Activated B cell treated with CpG ODN at 0.5 μM for 24 hours (primary cell): ENCODE data around the gene HS6ST3. TPM values are rescaled to one million over a fixed set of nuclear protein-coding genes. Genes with fewer than 3 reads are reported as not detected.

ENCODE experiments used
- ATAC-seq: fragments of 200-7000 bp; cut with Tn5 transposase; one replicate; pipeline ENCODE4 v1.10.0; 2021; ENCODE audit warnings: low read depth, mild to moderate bottlenecking, moderate library complexity
- CTCF ChIA-PET: fragments of 350-600 bp; sonication (Branson Sonifier 250); formaldehyde crosslinking; loops from one replicate; lab custom pipeline; 2021; ENCODE audit warnings: antibody characterized with exemption; lab: Charles Lee
- POLR2A ChIA-PET: fragments of 350-600 bp; sonication (Branson Sonifier 250); formaldehyde crosslinking; loops from one replicate; lab custom pipeline; 2021; ENCODE audit warnings: antibody characterized with exemption; lab: Charles Lee
- DNase-seq: peaks from one replicate; pipeline ENCODE4 v3.0.0; 2022
- H3K27ac Mint-ChIP-seq: one replicate; pipeline ENCODE4 v1.8.0; 2020; ENCODE audit warnings: mixed read lengths
- H3K27me3 Mint-ChIP-seq: one replicate; pipeline ENCODE4 v1.8.0; 2021; ENCODE audit warnings: mixed read lengths
- H3K36me3 Mint-ChIP-seq: one replicate; pipeline ENCODE4 v1.8.0; 2021; ENCODE audit warnings: low read depth, mixed read lengths
- H3K4me1 Mint-ChIP-seq: one replicate; pipeline ENCODE4 v1.8.0; 2021; ENCODE audit warnings: mixed read lengths
- H3K4me3 Mint-ChIP-seq: one replicate; pipeline ENCODE4 v1.8.0; 2020; ENCODE audit warnings: mild to moderate bottlenecking, mixed read lengths
- H3K9me3 Mint-ChIP-seq: one replicate; pipeline ENCODE4 v1.8.0; 2020; ENCODE audit warnings: mixed read lengths
- CTCF ChIP-seq: fragments of 200-600 bp; IDR thresholded peaks from one replicate; pipeline ENCODE4 v1.8.0; 2022; ENCODE audit warnings: antibody characterized with exemption, mild to moderate bottlenecking
- intact Hi-C: fragments of 100-400 bp; cut with micrococcal nuclease; formaldehyde crosslinking; loops from one replicate; pipeline ENCODE4 v1.15.1; 2024
- total RNA-seq: library from RNA; stranded (reverse); gene quantifications from 2 replicates; pipeline ENCODE4 v1.2.3, GENCODE V29; 2022

The HS6ST3 gene
- total RNA-seq, 1 donor from 2014 or later = not detected

- POLR2A ChIA-PET = no interaction called here
- H3K27me3 Mint-ChIP-seq = no peaks in the 10 kb centered on the region
- DNase-seq (no peak), ATAC-seq (no peak)
- no peak overlapping the region for H3K27ac Mint-ChIP-seq
- H3K4me1 Mint-ChIP-seq = no peaks in the 10 kb centered on the region
- TF ChIP-seq CTCF = no peak
- no peak overlapping the region for H3K4me3 Mint-ChIP-seq
- CTCF ChIA-PET = no interaction called here
- intact Hi-C loops = no loop called here
- peaks cover 3% of the 10 kb centered on the region for H3K9me3 Mint-ChIP-seq
- no peaks in the 10 kb centered on the region for H3K36me3 Mint-ChIP-seq
These were observed 702.3 kb downstream of the HS6ST3 start for GRCh38 chr13:96792188-96792587.

- ChIA-PET POLR2A (no interaction called here), CTCF (no interaction called here)
- no peaks in the 10 kb centered on the region for H3K27me3 Mint-ChIP-seq
- no peaks in the 10 kb centered on the region for H3K36me3 Mint-ChIP-seq
- no peaks in the 10 kb centered on the region for H3K4me1 Mint-ChIP-seq
- no peak overlapping the region for H3K4me3 Mint-ChIP-seq
- DNase-seq (no peak), ATAC-seq (no peak)
- no peak overlapping the region for H3K27ac Mint-ChIP-seq
- intact Hi-C loops = no loop called here
- no peak for TF ChIP-seq CTCF
- H3K9me3 Mint-ChIP-seq = peaks cover 2% of the 10 kb centered on the region
These were observed 703.0 kb downstream of the HS6ST3 start for GRCh38 chr13:96792736-96793403.

- no peaks in the 10 kb centered on the region for H3K9me3 Mint-ChIP-seq
- H3K4me3 Mint-ChIP-seq = no peak overlapping the region
- H3K27me3 Mint-ChIP-seq = no peaks in the 10 kb centered on the region
- H3K4me1 Mint-ChIP-seq = no peaks in the 10 kb centered on the region
- CTCF ChIA-PET = no interaction called here
- no peak overlapping the region for H3K27ac Mint-ChIP-seq
- ATAC-seq (no peak), DNase-seq (no peak)
- no peak for TF ChIP-seq CTCF
- intact Hi-C loops = no loop called here
- H3K36me3 Mint-ChIP-seq = no peaks in the 10 kb centered on the region
- POLR2A ChIA-PET = no interaction called here
These were observed 703.5 kb downstream of the HS6ST3 start for GRCh38 chr13:96793404-96793755.

GRCh38 chr13:96794669-96795068 is 704.8 kb downstream of the HS6ST3 start:
- Mint-ChIP-seq H3K4me3 (no peak overlapping the region), H3K27me3 (no peaks in the 10 kb centered on the region), H3K9me3 (no peaks in the 10 kb centered on the region), H3K36me3 (no peaks in the 10 kb centered on the region), H3K4me1 (no peaks in the 10 kb centered on the region), H3K27ac (no peak overlapping the region)
- DNase-seq = no peak
- CTCF ChIA-PET = no interaction called here
- ATAC-seq = no peak
- TF ChIP-seq CTCF = no peak
- POLR2A ChIA-PET = no interaction called here
- intact Hi-C loops = no loop called here

- no peak for TF ChIP-seq CTCF
- POLR2A ChIA-PET = no interaction called here
- ATAC-seq (no peak), DNase-seq (no peak)
- Mint-ChIP-seq H3K27me3 (no peaks in the 10 kb centered on the region), H3K27ac (no peak overlapping the region), H3K9me3 (no peaks in the 10 kb centered on the region), H3K4me3 (no peak overlapping the region), H3K4me1 (no peaks in the 10 kb centered on the region), H3K36me3 (no peaks in the 10 kb centered on the region)
- CTCF ChIA-PET = no interaction called here
- intact Hi-C loops = no loop called here
These were observed 705.8 kb downstream of the HS6ST3 start for GRCh38 chr13:96795670-96796069.
